GM21825 (cell line): ENCODE results near the gene ACR.
"Not testable (repeated sequence)": the region's sequence is repeated elsewhere in the genome, so short reads cannot be mapped to it uniquely, and the experiment has no call there.

Source experiments
- ATAC-seq: cut with Tn5 transposase; IDR thresholded peaks from one replicate; pipeline ENCODE4 v1.9.1; 2021; ENCODE audit warnings: mild to moderate bottlenecking, moderate library complexity; ENCODE audit not compliant: unreplicated experiment

The ACR gene

DNA sequence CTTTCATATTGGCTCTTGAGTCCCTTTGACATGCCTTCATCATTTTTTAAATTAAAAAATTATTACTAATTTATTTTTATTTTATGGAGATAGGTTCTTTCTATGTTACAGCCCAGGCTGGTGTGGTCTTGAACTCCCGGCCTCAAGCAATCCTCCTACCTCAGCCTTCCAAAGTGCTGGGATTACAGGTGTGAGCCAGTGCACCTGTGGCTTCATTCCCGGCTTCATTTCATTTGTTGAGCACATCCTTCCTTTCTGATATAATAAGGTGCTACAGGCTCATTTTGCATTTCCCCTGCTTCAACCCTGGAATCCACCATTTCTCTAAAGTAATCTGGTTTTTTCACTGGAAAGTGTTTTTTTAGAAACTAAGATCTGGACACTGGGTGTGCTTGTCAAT lies 23.8 kb downstream of the ACR start:
- not testable (repeated sequence) for ATAC-seq

DNA sequence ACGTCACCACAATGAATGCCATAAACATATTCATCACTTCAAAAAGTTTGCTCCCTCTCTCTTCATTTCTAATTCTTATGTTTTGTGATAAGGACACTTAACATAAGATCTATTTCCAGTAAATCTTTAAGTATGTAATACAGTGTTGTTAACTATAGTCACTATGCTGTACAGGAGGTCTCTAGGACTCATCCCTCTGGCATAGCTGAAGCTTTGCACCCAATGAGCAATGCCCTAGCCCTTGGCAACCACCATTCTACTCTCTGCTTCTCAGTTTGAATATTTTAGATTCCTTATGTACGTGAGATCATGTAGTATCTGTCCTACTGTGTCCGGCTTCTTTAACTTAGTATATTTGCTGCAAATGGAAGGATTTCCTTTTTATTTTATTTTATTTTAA lies 26.3 kb downstream of the ACR start:
- ATAC-seq, result not testable (repeated sequence)

DNA sequence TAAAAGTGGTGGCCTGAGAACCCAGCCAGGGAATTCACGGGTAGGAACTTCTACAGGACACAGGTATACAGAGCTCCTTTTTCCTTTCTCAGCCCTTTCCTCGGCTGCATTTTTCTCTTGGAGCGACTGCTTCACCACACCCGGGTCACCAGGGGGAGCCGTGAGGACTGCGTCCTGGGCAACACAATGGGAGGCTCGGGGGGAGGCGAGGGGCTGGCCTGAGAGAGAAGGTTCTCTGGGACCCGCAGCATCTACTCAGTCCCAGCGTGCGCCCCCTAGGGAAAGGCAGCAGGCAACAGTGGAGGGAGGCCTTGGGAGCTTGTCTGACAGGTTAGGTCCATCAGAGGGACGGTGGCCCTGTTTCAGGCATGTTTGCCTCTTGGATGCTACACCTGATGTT lies 37.1 kb downstream of the ACR start:
- not testable (repeated sequence) for ATAC-seq

DNA sequence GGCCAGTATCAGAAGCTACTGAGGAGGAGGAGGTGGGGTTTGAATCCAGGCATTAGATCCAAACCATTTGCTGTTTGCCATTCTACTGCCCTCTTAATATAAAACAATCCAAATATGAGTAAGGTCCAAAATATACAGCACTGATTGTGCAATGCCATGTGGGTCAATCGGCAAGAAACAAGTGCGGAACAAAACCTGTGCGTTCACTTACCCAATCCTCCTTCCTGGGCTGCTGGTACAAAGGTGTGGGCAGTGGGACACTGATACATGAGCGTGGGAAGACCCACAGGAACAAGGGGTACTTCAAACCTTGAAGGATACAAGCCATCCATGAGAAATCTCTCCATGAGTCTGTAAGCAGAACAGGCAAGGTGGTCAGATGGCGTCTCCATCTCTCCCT lies 39.6 kb downstream of the ACR start:
- ATAC-seq, result not testable (repeated sequence)

DNA sequence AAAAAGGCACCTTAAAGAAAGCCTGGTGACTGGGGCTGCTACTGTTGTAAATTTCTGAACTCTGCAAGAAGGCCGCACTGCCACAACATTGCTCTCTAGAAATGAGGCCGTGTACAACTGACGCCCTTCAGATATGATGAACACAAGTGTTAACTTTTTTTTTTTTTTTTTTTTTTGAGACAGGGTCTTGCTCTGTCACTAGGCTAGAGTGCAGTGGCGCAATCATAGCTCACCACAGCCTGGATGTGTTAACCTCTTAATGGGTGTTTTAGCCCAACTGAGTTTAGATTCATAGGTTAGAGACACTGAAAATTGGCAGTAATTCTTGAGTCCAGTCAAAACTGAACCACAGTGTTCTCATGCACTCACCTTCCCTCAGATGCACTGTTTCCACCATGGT lies 42.2 kb downstream of the ACR start:
- ATAC-seq, result not testable (repeated sequence)

DNA sequence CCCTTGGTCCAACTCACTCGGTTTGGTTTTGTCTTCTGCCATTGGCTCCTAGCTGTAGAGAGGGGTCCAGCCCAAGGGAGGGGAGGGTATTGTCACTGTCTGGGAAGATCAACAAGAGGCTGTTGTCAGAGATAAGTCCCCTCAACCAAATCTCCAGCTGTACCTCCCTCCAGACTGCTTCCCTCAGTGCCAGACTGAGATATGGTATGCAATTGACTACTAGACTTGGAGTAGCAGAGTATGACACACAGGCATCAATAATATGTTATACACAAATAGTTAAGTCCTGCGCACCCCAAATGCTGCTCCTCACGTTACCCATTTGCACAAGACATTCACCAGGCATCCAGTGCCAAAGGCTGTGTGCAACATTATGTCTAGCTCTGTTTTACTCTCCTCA lies 44.2 kb downstream of the ACR start:
- ATAC-seq, result not testable (repeated sequence)

DNA sequence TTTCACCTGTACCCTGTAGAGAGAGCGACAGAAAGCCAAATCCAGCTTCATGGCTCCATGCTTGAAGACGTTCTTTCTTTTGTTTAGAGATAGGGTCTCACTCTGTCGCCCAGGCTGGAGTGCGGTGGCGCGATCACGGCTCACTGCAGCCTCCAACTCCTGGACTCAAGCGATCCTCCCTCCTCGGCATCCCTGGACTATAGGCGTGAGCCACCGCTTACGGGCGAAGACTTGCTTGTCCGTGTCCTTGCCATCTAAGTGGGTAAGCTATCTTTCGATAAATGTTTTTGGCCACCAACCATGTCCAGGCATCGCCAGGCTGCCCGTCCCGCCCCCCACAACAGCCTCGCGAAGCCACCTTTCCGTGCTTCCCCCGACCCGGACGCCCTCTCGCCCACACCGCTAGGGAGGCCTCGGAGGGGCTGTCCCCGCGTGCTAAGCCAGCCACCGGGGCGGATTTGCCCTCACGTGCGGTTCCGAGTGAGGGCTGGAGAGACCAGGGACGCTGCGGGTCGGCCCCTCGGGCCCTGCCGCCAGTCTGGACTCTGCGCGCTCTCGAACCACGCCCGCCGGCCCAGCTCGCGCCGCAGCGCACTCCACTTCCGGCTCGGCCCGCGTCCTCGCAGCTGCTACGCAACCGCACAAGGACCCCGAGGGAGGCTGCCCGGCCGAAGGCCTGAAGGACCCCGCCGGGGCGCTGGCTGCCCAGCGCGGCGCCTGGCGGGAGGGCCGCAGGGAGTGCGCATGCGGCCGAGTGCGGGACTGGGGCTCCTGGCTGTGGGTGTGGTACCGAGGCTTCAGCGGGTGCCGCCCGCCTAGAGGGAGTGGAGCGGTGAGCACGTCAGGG lies 45.3 kb downstream of the ACR start, which contains the start of gene RABL2B:
TSS of gene RABL2B (minus strand) at position 604 of the 847 bp plus-strand sequence. CDS start 1,342 bp downstream, outside the sequence.
- ATAC-seq, result peak; percentile 85

DNA sequence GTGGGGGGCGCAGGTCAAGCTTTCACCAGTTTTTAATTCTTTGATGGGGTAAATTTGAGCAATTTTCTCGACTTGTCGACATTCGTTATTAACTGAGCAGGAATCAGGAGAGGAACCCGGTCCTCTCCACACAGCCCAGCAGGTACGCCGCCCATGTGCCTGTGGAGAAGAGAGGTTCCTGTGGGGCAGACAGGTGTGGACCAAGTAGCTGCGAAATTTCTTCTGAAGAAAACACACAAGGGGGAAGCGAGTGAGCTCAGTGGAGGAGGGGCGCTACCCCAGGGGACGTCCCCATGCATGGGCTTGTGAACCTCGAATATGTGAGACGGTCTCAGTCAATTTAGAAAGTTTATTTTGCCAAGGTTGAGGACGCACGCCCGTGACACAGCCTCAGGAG lies 45.9 kb downstream of the ACR start:
- peak; percentile 16 for ATAC-seq

DNA sequence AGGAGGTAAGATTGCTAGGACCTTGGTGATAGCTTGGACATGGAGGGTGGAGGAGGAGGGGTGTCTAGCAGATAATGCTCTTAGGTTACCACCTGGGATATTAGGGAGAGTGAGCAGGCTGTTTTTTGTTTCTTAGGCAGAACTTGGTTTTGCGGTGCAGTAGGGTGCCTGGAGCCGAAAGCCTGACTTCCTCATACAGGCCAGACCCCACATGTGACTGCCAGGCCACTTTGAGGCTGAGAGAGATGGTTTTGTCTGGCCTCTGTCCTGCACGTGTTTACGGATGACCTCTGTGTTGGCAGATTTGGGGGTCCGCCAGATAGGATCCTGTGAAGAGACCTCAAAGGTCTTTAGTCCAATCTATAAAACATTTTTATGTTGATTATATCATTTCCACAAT lies 47.3 kb downstream of the ACR start:
- not testable (repeated sequence) for ATAC-seq

DNA sequence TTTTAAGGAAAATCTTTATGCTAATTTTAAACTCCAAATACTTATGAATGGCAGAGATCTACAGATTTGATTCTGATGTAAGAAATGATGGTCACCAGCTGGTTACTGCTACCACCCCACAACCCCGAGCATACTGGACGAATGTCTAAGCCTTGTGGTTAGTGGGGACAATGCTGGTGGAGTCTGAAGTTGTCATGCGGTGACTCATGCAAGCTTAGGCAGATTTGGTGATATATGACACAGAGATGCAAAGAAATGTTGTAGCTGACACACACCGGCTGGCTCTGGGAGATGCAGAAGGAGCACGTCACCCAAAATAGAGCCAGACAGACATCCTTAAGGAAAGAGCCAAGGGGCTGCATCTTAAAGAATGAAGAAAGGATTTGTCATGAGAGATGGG lies 48.9 kb downstream of the ACR start:
- not testable (repeated sequence) for ATAC-seq
